ENCODE results near the gene GIPC2.

DNA sequence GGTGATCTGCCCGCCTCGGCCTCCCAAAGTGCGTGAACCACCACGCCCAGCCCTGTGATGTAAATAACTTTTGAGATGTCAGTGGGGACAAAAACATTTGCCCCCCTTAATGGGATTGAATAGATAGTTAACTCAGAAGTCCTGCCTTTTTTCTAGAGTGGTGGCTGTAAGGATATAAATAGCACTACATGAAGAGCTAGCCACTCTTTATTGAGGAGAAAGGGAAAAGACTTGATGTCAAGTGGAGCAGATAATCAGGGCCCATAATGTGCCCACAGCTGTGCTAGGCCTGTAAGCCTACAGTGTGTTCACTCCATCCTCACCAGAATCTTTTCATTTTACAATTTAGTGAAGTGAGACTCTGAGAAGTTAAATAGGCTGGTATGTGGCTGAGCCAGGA lies 3.6 kb downstream of the GIPC2 start:
- no peak for TF ChIP-seq POLR2A (IDR thresholded peaks at IDR 0.05)
- TF ChIP-seq, protein P1, sequence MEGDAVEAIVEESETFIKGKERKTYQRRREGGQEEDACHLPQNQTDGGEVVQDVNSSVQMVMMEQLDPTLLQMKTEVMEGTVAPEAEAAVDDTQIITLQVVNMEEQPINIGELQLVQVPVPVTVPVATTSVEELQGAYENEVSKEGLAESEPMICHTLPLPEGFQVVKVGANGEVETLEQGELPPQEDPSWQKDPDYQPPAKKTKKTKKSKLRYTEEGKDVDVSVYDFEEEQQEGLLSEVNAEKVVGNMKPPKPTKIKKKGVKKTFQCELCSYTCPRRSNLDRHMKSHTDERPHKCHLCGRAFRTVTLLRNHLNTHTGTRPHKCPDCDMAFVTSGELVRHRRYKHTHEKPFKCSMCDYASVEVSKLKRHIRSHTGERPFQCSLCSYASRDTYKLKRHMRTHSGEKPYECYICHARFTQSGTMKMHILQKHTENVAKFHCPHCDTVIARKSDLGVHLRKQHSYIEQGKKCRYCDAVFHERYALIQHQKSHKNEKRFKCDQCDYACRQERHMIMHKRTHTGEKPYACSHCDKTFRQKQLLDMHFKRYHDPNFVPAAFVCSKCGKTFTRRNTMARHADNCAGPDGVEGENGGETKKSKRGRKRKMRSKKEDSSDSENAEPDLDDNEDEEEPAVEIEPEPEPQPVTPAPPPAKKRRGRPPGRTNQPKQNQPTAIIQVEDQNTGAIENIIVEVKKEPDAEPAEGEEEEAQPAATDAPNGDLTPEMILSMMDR (IDR thresholded peaks at IDR 0.05) = no peak

Data from adrenal gland (tissue), 5 donors.